Muscle of leg (tissue), 11 donors: ENCODE measurements around the gene MYRF. TPM values are rescaled to one million over a fixed set of nuclear protein-coding genes. Genes with fewer than 3 reads are reported as not detected.

Experiments used
- DNase-seq: peaks from one replicate; pipeline ENCODE4 v3.0.0; 2013
- H3K27ac ChIP-seq: one replicate; pipeline ENCODE4 v1.5.1; 2013; ENCODE audit warnings: mild to moderate bottlenecking, low read length, control low read depth
- H3K27me3 ChIP-seq: one replicate; pipeline ENCODE4 v1.6.1; 2013; ENCODE audit warnings: low read length; ENCODE audit not compliant: control insufficient read depth, insufficient read depth
- H3K36me3 ChIP-seq: one replicate; pipeline ENCODE4 v1.6.1; 2013; ENCODE audit warnings: low read length; ENCODE audit not compliant: control insufficient read depth, insufficient read depth
- H3K4me1 ChIP-seq: one replicate; pipeline ENCODE4 v1.6.1; 2013; ENCODE audit warnings: low read length; ENCODE audit not compliant: control insufficient read depth, insufficient read depth
- H3K4me3 ChIP-seq: one replicate; pipeline ENCODE4 v1.5.1; 2013; ENCODE audit warnings: low read length, control low read depth
- H3K9me3 ChIP-seq: replicated peaks from 2 replicates; pipeline ENCODE4 v1.6.1; 2013; ENCODE audit warnings: low read depth, low read length; ENCODE audit not compliant: control insufficient read depth
- WGBS: methylation state at CpG from one replicate; pipeline ENCODE4 v1.1.5; 2013; ENCODE audit warnings: missing lambda C conversion rate; ENCODE audit not compliant: insufficient coverage; 5-methylcytosine and 5-hydroxymethylcytosine counted together
- polyA plus RNA-seq, 8 donors: library from polyadenylated mRNA; unstranded; fragments of 120-200 nt; gene quantifications; one replicate each; pipeline versions ENCODE4 v1.2.1 to v1.2.3, GENCODE V29; 2013; ENCODE audit warnings: inconsistent platforms in 1 of 8, low replicate concordance in 1 of 8; ENCODE audit not compliant: insufficient read length in 8 of 8, insufficient read depth in 1 of 8
- total RNA-seq: library from RNA; stranded (reverse); fragments of 120-200 nt; gene quantifications from one replicate; pipeline ENCODE4 v1.2.4, GENCODE V29; 2013

The MYRF gene
- total and polyA plus RNA-seq, 9 donors = 0.49 to 3.3 (median 1.3) TPM

DNA sequence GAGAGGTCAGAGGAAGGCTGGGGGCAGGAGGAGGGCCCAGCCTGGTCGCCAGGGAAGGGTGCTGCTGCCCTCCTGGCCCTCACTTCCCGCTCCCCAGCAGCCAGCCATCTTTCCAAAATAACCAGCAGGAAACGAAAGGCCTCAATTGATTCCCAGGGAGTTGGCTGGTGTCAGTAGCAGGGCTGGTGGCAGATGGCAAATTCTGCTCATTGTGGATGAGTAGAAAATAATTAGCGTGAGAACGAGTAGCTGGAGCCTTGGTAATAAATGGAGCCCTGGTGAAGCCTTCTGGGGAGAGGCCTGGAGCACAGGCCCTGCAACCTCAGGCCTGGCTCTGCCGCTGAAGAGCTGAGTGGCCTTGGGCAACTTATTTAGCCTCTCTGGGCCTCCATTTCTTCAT is 40.9 kb upstream of the MYRF start:
- H3K36me3 ChIP-seq = no peaks in the 10 kb centered on the region
- no peak for DNase-seq
- WGBS = 33% methylated on average over 1 of the region's 6 CpGs
- no peaks in the 10 kb centered on the region for H3K9me3 ChIP-seq
- H3K4me1 ChIP-seq = peaks cover 52% of the 10 kb centered on the region
- no peak overlapping the region for H3K4me3 ChIP-seq
- peak overlapping the region; percentile 68 for H3K27ac ChIP-seq
- no peaks in the 10 kb centered on the region for H3K27me3 ChIP-seq

DNA sequence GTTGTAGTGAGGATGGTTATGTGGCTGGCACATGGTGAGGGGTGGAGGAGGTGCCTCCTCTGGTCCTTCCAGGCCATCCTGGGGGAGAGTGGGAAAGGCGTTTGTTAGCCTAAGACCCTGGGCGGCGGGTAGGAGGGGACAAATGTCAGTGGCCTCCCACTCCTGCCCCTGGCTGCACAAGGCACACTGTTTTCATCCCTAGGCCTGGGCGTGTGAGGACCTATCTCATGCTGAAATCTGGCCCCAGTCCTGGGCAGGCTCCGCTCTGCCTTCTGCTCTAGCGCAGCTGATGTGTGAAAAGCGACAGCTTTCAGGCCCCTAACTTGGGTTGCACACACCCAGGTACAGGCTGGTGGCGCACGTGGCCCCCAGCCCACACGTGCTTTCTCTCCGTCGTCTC is 40.1 kb upstream of the MYRF start:
- Histone ChIP-seq H3K27me3 (no peaks in the 10 kb centered on the region), H3K9me3 (no peaks in the 10 kb centered on the region), H3K27ac (no peak overlapping the region), H3K4me3 (no peak overlapping the region), H3K4me1 (peaks cover 51% of the 10 kb centered on the region), H3K36me3 (no peaks in the 10 kb centered on the region)
- WGBS = 79% methylated on average over 8 of the region's 12 CpGs
- no peak for DNase-seq

DNA sequence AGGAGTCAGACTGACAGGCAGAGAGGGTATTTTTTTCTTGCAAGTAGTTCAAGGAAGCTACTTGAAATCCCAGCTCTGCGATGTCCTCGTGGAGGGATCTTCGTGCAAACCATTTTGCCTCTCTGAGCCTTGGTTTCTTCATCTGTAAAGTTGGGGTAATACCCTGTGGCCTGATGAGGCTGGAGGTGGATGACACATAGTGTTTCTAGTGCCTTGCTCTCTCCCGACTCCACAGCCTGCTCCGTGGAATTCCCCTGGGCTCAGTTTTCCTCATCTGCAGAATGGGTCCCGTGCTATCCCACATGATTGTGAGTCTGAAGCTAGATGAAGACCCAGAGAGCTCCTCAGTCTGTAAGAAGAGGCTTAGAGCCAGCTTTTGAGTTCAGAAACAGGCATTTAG is 39.6 kb upstream of the MYRF start:
- Histone ChIP-seq H3K4me3 (no peak overlapping the region), H3K36me3 (no peaks in the 10 kb centered on the region), H3K27ac (no peak overlapping the region), H3K9me3 (no peaks in the 10 kb centered on the region), H3K27me3 (no peaks in the 10 kb centered on the region), H3K4me1 (peaks cover 52% of the 10 kb centered on the region)
- no peak for DNase-seq
- 90% methylated on average over 3 of the region's 6 CpGs for WGBS

DNA sequence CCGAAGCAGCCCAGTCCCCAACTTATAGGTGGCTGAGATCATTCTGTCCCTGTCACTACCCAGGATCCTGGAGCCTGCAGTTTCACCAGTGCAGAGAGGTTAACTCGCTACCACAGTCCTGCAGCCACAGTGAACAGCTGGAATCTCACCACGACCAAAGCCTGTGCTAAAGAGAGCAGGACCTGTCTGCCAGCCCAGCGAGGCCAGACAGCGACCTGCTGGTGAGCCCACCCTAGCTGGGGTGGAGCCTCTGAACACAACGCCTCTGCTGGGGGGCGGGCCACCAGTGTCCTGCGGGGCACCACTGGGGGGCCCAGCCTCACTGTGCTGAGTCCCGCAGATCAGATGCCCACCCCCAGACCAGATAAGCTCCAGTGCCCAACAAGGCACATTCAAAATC is 39.0 kb upstream of the MYRF start:
- no peak overlapping the region for H3K27ac ChIP-seq
- H3K27me3 ChIP-seq = no peaks in the 10 kb centered on the region
- H3K36me3 ChIP-seq = no peaks in the 10 kb centered on the region
- WGBS = 36% methylated on average over 9 of the region's 9 CpGs
- no peak overlapping the region for H3K4me3 ChIP-seq
- no peaks in the 10 kb centered on the region for H3K9me3 ChIP-seq
- no peak for DNase-seq
- H3K4me1 ChIP-seq = peaks cover 57% of the 10 kb centered on the region

DNA sequence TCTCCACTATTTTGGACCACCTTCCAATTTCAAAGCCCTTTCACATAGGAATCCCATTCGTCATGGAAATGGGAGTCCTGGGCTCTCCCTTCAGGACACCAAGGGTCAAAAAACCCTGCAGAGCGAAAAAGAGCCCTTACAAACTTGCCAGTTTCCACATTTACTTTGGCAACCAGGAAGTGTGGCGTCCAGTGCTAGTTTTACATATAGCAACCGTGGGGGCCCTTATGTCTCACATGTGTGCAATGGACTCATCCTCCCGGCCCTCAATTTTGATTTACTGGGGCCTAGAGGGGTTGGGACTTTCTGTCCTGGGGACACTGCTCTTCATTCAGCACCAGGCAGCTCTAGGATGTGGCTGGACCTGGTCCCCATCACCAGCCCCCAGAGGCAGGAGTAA is 38.5 kb upstream of the MYRF start:
- H3K27ac ChIP-seq = no peak overlapping the region
- H3K9me3 ChIP-seq = no peaks in the 10 kb centered on the region
- no peak for DNase-seq
- H3K36me3 ChIP-seq = no peaks in the 10 kb centered on the region
- WGBS = 45% methylated on average over 5 of the region's 5 CpGs
- H3K4me1 ChIP-seq = peaks cover 61% of the 10 kb centered on the region
- H3K4me3 ChIP-seq = no peak overlapping the region
- H3K27me3 ChIP-seq = no peaks in the 10 kb centered on the region

DNA sequence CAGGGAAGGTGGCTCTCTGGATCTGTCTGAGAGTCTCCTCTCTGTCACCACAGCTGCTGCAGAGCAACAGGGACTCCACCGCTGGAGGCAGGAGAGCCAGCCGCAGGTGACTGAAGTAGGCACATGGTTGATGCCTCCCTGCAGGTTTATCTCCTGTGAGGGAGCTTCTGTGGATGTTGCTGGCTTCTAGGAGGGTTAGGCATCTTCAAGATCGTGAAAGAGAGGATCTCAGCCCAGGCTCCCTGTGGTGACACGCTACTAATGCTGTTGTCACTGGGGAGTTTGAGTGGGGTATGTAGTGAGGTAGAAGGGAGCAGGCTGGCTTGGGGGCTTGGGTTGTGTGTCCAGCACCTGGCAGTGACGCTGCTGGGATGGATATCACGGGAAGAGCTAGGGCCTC is 38.1 kb upstream of the MYRF start:
- peaks cover 62% of the 10 kb centered on the region for H3K4me1 ChIP-seq
- 79% methylated on average over 4 of the region's 6 CpGs for WGBS
- H3K27me3 ChIP-seq = no peaks in the 10 kb centered on the region

DNA sequence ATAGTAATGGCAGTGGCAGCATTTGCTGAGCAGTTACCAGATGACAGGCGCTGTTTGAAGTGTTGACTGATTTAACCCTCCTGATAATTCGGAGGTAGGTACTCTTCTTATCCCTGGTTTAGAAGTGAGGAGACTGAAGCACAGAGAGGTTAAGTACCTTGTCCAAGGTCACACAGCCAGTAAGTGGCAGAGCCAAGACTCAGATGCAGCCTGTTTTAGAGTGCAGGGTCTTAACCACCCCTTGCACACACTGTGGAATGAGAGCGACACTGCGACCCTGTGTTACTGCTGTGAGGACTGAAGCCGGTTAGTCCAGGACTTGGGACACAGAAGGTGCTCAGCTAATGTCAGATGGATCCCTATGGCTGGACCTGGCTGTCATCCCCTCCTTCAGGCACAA is 37.5 kb upstream of the MYRF start:
- Histone ChIP-seq H3K27me3 (no peaks in the 10 kb centered on the region), H3K4me3 (no peak overlapping the region), H3K36me3 (no peaks in the 10 kb centered on the region), H3K4me1 (peaks cover 60% of the 10 kb centered on the region), H3K9me3 (no peaks in the 10 kb centered on the region), H3K27ac (no peak overlapping the region)
- no peak for DNase-seq
- WGBS = 89% methylated on average over 3 of the region's 5 CpGs

More for the DNA sequence above, 38.1 kb upstream of the MYRF start:
- no peak for DNase-seq
- no peak overlapping the region for H3K4me3 ChIP-seq
- H3K9me3 ChIP-seq = no peaks in the 10 kb centered on the region
- no peak overlapping the region for H3K27ac ChIP-seq
- H3K36me3 ChIP-seq = no peaks in the 10 kb centered on the region

DNA sequence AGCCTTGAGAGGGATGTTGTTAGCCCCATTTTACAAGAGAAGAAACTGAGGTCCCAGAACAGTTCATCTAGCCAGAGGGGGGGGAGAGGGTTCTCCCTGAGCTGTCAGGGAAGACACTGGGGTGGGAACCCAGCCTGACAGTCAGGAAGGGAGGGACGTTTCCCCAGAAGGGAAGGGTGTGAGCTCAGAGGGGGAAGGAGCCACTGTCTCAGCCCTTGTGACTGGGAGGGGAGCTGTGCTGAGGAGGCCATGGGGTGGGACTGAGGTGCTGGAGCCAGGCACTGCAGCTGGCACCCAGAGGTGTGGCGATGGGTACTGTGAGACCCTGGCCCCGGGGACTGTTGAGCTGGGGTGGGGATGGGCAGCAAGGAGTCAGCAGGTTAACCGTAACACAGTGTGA is 36.6 kb upstream of the MYRF start:
- Histone ChIP-seq H3K36me3 (peaks cover 8% of the 10 kb centered on the region), H3K4me3 (no peak overlapping the region), H3K4me1 (peaks cover 60% of the 10 kb centered on the region), H3K9me3 (no peaks in the 10 kb centered on the region), H3K27ac (no peak overlapping the region), H3K27me3 (no peaks in the 10 kb centered on the region)
- DNase-seq = no peak
- WGBS = 69% methylated on average over 4 of the region's 4 CpGs

DNA sequence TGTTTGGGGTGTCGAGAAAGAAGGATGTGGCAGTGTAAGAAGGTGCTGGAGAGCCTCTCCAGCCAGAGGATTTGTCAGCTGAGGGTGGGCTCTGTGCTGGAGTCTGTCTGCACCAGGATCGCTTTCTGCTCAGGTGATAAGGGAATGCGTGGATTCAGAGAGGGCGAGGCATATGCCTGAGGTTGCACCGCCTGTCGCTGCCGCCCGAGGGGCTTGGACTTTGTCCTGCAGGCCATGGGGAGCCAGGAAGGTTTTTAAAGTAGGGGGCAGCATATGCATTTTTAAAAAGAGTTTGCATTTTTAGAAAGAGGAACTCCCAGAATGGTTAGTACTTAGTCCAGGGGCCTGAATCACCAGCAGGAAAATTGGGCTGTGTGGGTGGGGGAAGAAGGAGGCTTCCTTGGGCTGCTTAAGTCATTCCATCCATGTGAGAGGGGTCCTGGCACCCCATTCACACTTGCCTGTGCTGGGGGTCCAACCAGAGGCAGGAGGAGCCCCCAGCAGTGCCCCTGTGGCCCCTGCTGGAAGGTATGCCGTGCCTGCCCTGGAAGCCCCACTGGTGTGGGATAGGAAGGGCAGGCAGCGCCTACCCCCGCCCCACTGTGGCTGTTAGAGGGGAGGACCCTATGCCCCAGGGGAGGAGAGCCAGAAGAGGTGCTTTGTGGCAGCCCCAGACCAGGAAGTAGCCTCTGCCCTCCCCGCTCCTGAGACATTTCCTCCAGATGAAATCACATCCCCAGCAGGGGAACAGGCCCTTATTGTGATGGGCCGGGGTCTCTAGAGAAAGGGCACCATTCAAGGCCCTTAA is 35.8 kb upstream of the MYRF start:
- 66% methylated on average over 11 of the region's 13 CpGs for WGBS
- H3K36me3 ChIP-seq = peaks cover 12% of the 10 kb centered on the region
- no peak overlapping the region for H3K4me3 ChIP-seq
- H3K27ac ChIP-seq = no peak overlapping the region
- no peak for DNase-seq
- H3K9me3 ChIP-seq = no peaks in the 10 kb centered on the region
- no peaks in the 10 kb centered on the region for H3K27me3 ChIP-seq
- H3K4me1 ChIP-seq = peaks cover 51% of the 10 kb centered on the region

DNA sequence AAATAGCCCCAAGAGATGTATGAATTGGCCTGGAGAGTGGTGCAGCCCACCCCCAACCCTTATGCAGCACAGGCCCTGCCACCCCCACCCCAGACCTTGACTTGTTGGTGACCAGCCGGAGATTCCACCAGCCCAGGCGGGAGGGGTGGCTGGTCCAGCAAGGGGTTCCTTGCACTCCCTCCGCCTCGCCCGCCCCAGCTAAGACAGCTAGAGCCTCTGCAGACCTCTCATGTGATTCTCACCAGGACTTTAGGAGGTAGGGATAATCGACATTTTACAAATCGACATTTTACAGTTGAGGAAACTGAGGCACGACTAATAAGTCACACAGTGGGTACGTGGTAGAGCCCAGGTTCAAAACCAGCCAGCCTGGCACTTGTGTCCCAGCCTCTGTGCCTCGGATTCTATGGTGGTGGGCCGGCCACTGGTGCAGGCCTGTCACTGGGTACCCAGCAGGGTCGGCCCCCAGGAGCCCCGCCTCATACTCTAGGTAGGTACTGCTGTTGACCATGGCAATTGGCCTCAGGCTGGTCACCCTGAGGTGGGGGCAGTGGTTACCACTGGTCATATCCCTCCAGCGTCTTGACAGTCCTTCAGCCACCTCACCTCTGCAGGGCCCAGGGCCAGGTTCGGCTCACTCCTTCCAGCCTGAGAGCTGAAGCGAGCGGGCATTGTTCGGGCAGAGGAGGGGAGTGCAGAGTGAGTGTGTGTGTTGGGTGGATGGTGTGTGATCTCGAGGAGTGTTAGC is 35.0 kb upstream of the MYRF start:
- 89% methylated on average over 18 of the region's 19 CpGs for WGBS
- H3K4me1 ChIP-seq = peaks cover 44% of the 10 kb centered on the region
- peaks cover 16% of the 10 kb centered on the region for H3K36me3 ChIP-seq
- DNase-seq = no peak
- no peaks in the 10 kb centered on the region for H3K27me3 ChIP-seq
- no peak overlapping the region for H3K4me3 ChIP-seq
- H3K27ac ChIP-seq = no peak overlapping the region
- no peaks in the 10 kb centered on the region for H3K9me3 ChIP-seq
